Natural killer cell (primary cell): Measurements from ENCODE around the gene KCNE5. TPM values are rescaled to one million over a fixed set of nuclear protein-coding genes. Genes with fewer than 3 reads are reported as not detected.

Experiments
- ATAC-seq, 3 donors: fragments of 150-1000 bp in 2 of 3; fragments of 200-7000 bp in 1 of 3; cut with Tn5 transposase; 1 replicate in 1 of 3; 2 replicates in 2 of 3; pipeline ENCODE4 v1.10.0; 2021; ENCODE audit warnings: mild to moderate bottlenecking in 2 of 3, moderate library complexity in 2 of 3
- DNase-seq, 2 donors: peaks; one replicate each; pipeline versions ENCODE4 v3.0.0 to v3.0.0-alpha.2; 2013 to 2021; ENCODE audit warnings: mixed read lengths in 1 of 2
- H3K27ac ChIP-seq: one replicate; pipeline ENCODE4 v1.5.1; 2013; ENCODE audit warnings: mild to moderate bottlenecking, low read length
- H3K27me3 ChIP-seq: one replicate; pipeline ENCODE4 v1.6.1; 2013; ENCODE audit warnings: low read length; ENCODE audit not compliant: control insufficient read depth, insufficient read depth
- H3K36me3 ChIP-seq: one replicate; pipeline ENCODE4 v1.6.1; 2013; ENCODE audit warnings: low read length; ENCODE audit not compliant: control insufficient read depth, insufficient read depth
- H3K4me1 ChIP-seq: one replicate; pipeline ENCODE4 v1.6.1; 2013; ENCODE audit warnings: low read length; ENCODE audit not compliant: control insufficient read depth, insufficient read depth
- H3K4me3 ChIP-seq: one replicate; pipeline ENCODE4 v1.5.1; 2013; ENCODE audit warnings: low read length
- H3K9me3 ChIP-seq: one replicate; pipeline ENCODE4 v1.6.1; 2013; ENCODE audit warnings: low read length; ENCODE audit not compliant: control insufficient read depth, insufficient read depth
- H3K27ac Mint-ChIP-seq, 2 donors: one replicate each; pipeline ENCODE4 v1.8.0; 2022; ENCODE audit warnings: mild to moderate bottlenecking in 2 of 2, mixed read lengths in 2 of 2, moderate library complexity in 1 of 2
- H3K27me3 Mint-ChIP-seq, 2 donors: one replicate each; pipeline ENCODE4 v1.8.0; 2022; ENCODE audit warnings: low read depth in 2 of 2, mixed read lengths in 2 of 2
- H3K36me3 Mint-ChIP-seq: one replicate; pipeline ENCODE4 v1.8.0; 2022; ENCODE audit warnings: mixed read lengths
- H3K4me1 Mint-ChIP-seq, 2 donors: one replicate each; pipeline ENCODE4 v1.8.0; 2022; ENCODE audit warnings: mixed read lengths in 2 of 2
- H3K4me3 Mint-ChIP-seq: one replicate; pipeline ENCODE4 v1.8.0; 2022; ENCODE audit warnings: mild to moderate bottlenecking, moderate library complexity, mixed read lengths
- H3K9me3 Mint-ChIP-seq, 2 donors: one replicate each; pipeline ENCODE4 v1.8.0; 2022; ENCODE audit warnings: mixed read lengths in 2 of 2
- WGBS: methylation state at CpG from one replicate; pipeline ENCODE4 v1.1.7; 2013; ENCODE audit warnings: missing lambda C conversion rate; ENCODE audit not compliant: insufficient coverage; 5-methylcytosine and 5-hydroxymethylcytosine counted together
- intact Hi-C: fragments of 100-400 bp; cut with micrococcal nuclease; formaldehyde crosslinking; loops from one replicate; pipeline ENCODE4 v1.14.2; 2022
- total RNA-seq, 4 donors: library from RNA; stranded (reverse); fragments of 120-200 nt in 1 of 4; gene quantifications; one replicate each; pipeline versions ENCODE4 v1.2.3 to v1.2.4, GENCODE V29; 2013 to 2022
- TF ChIP-seq, protein P1 (sequence below): fragments of 200-600 bp; IDR thresholded peaks from one replicate; pipeline ENCODE4 v1.8.0; 2022; ENCODE audit warnings: antibody characterized with exemption

Gene KCNE5
- total RNA-seq, 3 donors from 2014 or later (not counting 1 experiment from before 2014, with no cell fraction given), result 0.47 to 1.1 (median 1.1) TPM

DNA sequence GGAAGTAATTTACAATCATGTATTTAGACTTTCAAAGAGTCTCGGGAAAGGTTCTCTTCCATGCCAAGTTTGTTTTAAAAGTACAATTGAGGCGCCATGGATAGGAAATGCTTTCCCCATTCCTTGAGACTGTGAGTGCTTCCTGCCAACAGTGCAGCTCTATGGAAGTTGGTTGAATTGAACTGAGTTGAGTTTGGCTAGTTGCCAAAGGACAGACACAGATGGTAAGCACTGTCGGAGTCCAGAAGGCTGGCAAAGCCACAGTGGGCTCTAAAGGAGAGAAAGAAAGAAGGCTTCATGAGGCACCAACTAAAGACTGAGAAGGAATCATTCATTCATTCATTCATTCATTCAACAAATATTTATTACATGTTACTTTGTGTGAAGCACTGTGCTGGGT lies 4.3 kb upstream of the KCNE5 start:
- H3K27me3 ChIP-seq, result no peaks in the 10 kb centered on the region
- no peak overlapping the region for H3K27ac ChIP-seq
- peaks cover 0 to 7% of the 10 kb centered on the region in 2 donors for H3K4me1 Mint-ChIP-seq
- intact Hi-C loops, result no loop called here
- H3K27ac Mint-ChIP-seq, result no peak overlapping the region
- no peaks in the 10 kb centered on the region for H3K36me3 Mint-ChIP-seq
- H3K27me3 Mint-ChIP-seq, result no peaks in the 10 kb centered on the region
- TF ChIP-seq, protein P1, sequence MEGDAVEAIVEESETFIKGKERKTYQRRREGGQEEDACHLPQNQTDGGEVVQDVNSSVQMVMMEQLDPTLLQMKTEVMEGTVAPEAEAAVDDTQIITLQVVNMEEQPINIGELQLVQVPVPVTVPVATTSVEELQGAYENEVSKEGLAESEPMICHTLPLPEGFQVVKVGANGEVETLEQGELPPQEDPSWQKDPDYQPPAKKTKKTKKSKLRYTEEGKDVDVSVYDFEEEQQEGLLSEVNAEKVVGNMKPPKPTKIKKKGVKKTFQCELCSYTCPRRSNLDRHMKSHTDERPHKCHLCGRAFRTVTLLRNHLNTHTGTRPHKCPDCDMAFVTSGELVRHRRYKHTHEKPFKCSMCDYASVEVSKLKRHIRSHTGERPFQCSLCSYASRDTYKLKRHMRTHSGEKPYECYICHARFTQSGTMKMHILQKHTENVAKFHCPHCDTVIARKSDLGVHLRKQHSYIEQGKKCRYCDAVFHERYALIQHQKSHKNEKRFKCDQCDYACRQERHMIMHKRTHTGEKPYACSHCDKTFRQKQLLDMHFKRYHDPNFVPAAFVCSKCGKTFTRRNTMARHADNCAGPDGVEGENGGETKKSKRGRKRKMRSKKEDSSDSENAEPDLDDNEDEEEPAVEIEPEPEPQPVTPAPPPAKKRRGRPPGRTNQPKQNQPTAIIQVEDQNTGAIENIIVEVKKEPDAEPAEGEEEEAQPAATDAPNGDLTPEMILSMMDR, result no peak
- H3K4me3 ChIP-seq, result no peak overlapping the region
- H3K9me3 Mint-ChIP-seq, result no peaks in the 10 kb centered on the region
- no peaks in the 10 kb centered on the region for H3K9me3 ChIP-seq
- ATAC-seq (no peak), DNase-seq (no peak)
- no peaks in the 10 kb centered on the region for H3K36me3 ChIP-seq
- 72% methylated on average over 3 of the region's 3 CpGs for WGBS
- no peak overlapping the region for H3K4me3 Mint-ChIP-seq
- no peaks in the 10 kb centered on the region for H3K4me1 ChIP-seq

DNA sequence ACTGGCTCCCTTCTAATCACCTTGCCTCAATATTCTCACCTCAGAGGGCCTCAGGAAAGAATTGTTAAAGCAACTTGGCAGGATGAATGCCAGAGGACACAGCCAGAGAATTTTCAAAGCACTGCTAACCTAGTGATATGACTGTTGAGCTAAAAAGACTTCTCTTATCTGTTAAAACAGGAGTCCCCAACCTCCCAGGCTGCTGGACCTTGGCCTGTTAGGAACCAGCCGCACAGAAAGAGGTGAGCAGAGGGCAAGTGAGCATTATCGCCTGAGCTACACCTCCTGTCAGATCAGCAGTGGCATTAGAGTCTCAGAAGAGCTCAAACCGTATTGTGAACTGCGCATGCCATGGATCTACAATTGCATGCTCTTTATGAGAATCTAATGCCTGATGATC lies 1.7 kb upstream of the KCNE5 start:
- Mint-ChIP-seq H3K4me1 (peaks cover 0 to 16% of the 10 kb centered on the region in 2 donors), H3K27ac (no peak overlapping the region)
- ATAC-seq, result no peak

DNA sequence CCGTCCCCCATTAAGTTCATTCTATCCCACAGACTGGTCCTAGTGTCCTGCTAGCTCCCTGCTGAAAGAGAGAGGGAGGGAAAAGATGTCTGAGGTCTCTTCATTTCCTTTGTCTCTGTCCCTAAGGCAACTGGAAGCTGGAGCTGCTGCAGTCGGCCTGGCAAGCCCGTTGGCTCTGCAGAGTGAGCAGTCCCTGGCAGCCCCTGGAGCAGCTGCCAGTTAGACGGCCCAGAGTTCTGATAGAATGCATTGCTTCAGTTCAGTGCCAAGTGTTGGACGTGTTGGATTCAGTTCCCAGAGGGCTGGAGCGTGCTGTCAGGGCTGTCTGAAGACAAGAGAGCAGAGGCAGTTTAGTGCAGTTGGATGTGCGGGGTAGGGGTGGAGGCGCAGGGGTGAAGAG lies 975 bp downstream of the KCNE5 start:
- ATAC-seq, result no peak
- Histone ChIP-seq H3K27ac (no peak overlapping the region), H3K4me3 (no peak overlapping the region), H3K9me3 (no peaks in the 10 kb centered on the region), H3K36me3 (no peaks in the 10 kb centered on the region), H3K4me1 (peaks cover 4% of the 10 kb centered on the region), H3K27me3 (no peaks in the 10 kb centered on the region)
- 86% methylated on average over 7 of the region's 8 CpGs for whole genome bisulfite sequencing
- Mint-ChIP-seq H3K4me1 (peaks cover 20 to 33% of the 10 kb centered on the region in 2 donors), H3K4me3 (peak overlapping the region; percentile 55), H3K9me3 (no peaks in the 10 kb centered on the region), H3K27ac (no peak overlapping the region), H3K27me3 (no peaks in the 10 kb centered on the region), H3K36me3 (no peaks in the 10 kb centered on the region)
- no peak for DNase-seq
- intact Hi-C loops, result no loop called here
- TF ChIP-seq, protein P1, result no peak

More for the DNA sequence above, 1.7 kb upstream of the KCNE5 start:
- Histone ChIP-seq H3K27ac (no peak overlapping the region), H3K4me3 (no peak overlapping the region), H3K36me3 (no peaks in the 10 kb centered on the region), H3K27me3 (no peaks in the 10 kb centered on the region), H3K9me3 (no peaks in the 10 kb centered on the region), H3K4me1 (no peaks in the 10 kb centered on the region)
- Mint-ChIP-seq H3K4me3 (no peak overlapping the region), H3K27me3 (no peaks in the 10 kb centered on the region), H3K36me3 (no peaks in the 10 kb centered on the region), H3K9me3 (no peaks in the 10 kb centered on the region)
- TF ChIP-seq, protein P1, result no peak
- DNase-seq, result no peak
- intact Hi-C loops, result no loop called here
- WGBS, result 98% methylated on average over 4 of the region's 4 CpGs

DNA sequence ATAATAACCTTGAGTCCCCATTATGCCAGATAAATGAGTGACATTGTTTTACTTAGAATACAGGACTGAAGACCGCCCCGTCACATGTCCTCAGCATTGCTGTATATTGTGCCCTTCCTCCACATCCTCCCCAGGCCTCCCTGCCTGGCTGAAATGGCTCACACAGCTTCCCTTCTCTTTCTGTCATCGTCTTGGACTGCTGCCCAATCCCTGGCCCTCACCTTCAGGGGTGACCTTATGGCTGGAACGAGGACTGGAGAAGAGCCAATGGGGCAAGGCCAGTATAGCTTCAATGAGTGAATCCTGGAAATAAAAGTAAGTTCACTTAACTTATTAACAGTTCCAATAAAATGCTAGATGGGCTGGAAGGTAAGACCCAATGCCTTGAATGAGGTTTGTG lies 2.7 kb downstream of the KCNE5 start:
- Histone ChIP-seq H3K36me3 (no peaks in the 10 kb centered on the region), H3K9me3 (no peaks in the 10 kb centered on the region), H3K4me3 (no peak overlapping the region), H3K27ac (no peak overlapping the region), H3K4me1 (peaks cover 7% of the 10 kb centered on the region), H3K27me3 (no peaks in the 10 kb centered on the region)
- DNase-seq, result no peak
- Mint-ChIP-seq H3K27ac (no peak overlapping the region), H3K36me3 (no peaks in the 10 kb centered on the region), H3K27me3 (no peaks in the 10 kb centered on the region), H3K9me3 (no peaks in the 10 kb centered on the region), H3K4me1 (peaks cover 20 to 32% of the 10 kb centered on the region in 2 donors), H3K4me3 (no peak overlapping the region)
- 82% methylated on average over 3 of the region's 4 CpGs for WGBS
- intact Hi-C loops, result no loop called here
- TF ChIP-seq, protein P1, result no peak
- no peak for ATAC-seq
